Measurements from ENCODE around the gene TUSC2.

Gene TUSC2

DNA sequence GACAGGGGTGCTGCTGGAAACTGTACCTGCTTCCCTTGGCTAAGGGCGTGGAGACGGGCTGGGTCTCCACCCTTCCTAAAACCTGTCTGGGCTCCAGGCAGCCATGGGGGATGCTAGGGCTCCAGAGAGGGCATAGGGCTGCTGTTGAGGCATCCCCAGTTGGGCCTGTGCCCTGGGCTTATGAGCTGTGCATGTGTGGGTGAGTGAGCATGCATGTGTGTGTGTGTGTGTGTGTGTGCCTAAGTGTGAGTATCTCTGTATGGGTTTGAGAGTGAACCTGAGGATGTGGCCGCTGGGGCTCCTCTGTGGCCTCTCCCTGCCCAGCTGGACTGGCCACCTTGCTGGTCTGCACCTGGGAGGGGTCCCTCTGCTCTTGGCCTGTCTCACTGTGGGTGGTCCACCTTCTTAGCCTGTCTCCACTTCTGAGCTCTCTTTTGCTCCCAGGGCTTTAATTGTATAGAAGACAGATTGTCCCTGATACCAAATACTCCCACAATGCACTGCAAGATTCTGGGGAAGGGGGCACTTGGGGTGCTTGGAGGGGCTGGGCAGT, 43.2 kb upstream of the TUSC2 start:
- no peak overlapping the region for H3K4me3 ChIP-seq (ENCODE audit: low read depth, low read length)
- TF ChIP-seq MYC (IDR thresholded peaks at IDR 0.05; ENCODE audit: low read depth, low read length) = no peak
- no peak for TF ChIP-seq POLR2A (IDR thresholded peaks at IDR 0.05; ENCODE audit: extremely low read depth, insufficient read length)
- TF ChIP-seq, protein P1, sequence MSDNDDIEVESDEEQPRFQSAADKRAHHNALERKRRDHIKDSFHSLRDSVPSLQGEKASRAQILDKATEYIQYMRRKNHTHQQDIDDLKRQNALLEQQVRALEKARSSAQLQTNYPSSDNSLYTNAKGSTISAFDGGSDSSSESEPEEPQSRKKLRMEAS (IDR thresholded peaks at IDR 0.05; ENCODE audit: low read depth, low read length) = no peak
- TF ChIP-seq, protein P2, sequence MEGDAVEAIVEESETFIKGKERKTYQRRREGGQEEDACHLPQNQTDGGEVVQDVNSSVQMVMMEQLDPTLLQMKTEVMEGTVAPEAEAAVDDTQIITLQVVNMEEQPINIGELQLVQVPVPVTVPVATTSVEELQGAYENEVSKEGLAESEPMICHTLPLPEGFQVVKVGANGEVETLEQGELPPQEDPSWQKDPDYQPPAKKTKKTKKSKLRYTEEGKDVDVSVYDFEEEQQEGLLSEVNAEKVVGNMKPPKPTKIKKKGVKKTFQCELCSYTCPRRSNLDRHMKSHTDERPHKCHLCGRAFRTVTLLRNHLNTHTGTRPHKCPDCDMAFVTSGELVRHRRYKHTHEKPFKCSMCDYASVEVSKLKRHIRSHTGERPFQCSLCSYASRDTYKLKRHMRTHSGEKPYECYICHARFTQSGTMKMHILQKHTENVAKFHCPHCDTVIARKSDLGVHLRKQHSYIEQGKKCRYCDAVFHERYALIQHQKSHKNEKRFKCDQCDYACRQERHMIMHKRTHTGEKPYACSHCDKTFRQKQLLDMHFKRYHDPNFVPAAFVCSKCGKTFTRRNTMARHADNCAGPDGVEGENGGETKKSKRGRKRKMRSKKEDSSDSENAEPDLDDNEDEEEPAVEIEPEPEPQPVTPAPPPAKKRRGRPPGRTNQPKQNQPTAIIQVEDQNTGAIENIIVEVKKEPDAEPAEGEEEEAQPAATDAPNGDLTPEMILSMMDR (IDR thresholded peaks at IDR 0.05; ENCODE audit: low read depth, low read length) = no peak
- DNase-seq (ENCODE audit: low read depth) = no peak

DNA sequence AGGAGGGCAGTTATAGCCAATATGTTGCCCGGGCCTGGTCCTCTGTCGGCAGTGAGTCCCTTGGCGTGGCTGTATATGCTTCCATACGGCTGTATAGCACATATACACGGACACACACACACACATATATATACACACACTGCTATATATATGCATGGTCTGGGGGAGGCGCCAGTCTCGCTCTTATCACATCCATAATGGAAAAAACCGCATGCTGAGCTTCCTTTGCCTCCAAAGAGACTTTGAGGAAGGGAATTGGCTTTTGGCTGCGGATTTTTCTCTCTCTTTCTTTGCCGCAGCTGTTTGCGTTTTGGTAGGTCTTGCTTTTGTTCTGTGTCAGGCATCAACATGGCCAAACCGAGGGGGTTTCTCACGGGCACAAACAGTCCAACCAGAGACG, 42.6 kb upstream of the TUSC2 start:
- TF ChIP-seq, protein P2 (IDR thresholded peaks at IDR 0.05; ENCODE audit: low read depth, low read length) = no peak
- TF ChIP-seq POLR2A (IDR thresholded peaks at IDR 0.05; ENCODE audit: extremely low read depth, insufficient read length) (no peak), MYC (IDR thresholded peaks at IDR 0.05; ENCODE audit: low read depth, low read length) (no peak)
- TF ChIP-seq, protein P1 (IDR thresholded peaks at IDR 0.05; ENCODE audit: low read depth, low read length) = no peak
- DNase-seq (ENCODE audit: low read depth) = peak; percentile 54
- H3K4me3 ChIP-seq (ENCODE audit: low read depth, low read length) = no peak overlapping the region

DNA sequence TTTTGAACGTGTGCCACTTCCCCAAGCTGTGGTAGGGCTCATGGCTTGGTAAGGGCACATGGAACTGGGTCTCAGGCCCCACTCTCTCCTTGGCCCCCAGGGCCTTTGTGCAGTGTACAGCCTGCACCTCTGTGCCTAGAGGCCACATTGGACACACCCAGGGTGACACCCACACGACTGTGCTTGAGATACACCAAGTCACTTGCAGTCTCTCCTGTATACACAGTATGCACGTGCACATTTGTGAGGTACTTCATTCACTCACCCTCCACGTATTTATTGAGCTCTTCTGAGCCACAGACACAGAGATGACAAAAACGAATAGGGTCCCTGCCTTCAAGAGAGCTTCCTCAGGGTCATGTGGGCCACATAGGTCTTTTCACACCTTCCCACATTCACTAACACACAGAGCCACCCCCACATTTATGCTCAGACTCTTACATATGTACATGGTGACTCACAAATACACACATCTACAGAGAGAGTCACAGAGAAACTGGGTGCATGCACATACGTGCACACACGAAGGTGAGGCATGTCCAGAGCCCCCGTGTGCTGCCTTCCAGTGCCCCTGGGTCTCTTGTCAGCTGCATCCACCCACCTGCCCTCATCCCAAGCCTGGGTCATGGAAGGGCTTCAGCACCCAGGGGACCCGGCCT, 41.1 kb upstream of the TUSC2 start:
- TF ChIP-seq, protein P1 (IDR thresholded peaks at IDR 0.05; ENCODE audit: low read depth, low read length) = no peak
- TF ChIP-seq MYC (IDR thresholded peaks at IDR 0.05; ENCODE audit: low read depth, low read length) = no peak
- TF ChIP-seq, protein P2 (IDR thresholded peaks at IDR 0.05; ENCODE audit: low read depth, low read length) = no peak
- TF ChIP-seq POLR2A (IDR thresholded peaks at IDR 0.05; ENCODE audit: extremely low read depth, insufficient read length) = no peak
- no peak for DNase-seq (ENCODE audit: low read depth)
- H3K4me3 ChIP-seq (ENCODE audit: low read depth, low read length) = no peak overlapping the region

DNA sequence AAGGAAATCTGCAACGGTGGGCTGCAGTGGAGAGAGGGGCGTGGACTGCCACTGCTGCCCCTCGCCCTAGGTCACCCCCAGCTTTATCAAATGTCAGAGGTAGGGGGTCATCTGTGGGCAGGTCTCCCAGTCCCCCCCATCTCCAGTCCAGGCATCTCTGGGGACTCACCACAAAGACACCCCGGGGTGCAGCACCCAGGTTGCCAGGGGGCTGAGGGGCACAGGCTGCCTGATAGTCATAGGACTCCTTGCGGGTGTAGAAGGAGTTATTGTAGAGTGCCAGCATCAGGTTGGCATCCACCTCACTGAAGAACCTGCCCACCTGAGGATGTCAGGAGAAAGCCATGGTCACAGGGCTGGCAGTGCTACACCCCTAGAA, 37.8 kb upstream of the TUSC2 start:
- no peak for DNase-seq (ENCODE audit: low read depth)
- TF ChIP-seq POLR2A (IDR thresholded peaks at IDR 0.05; ENCODE audit: extremely low read depth, insufficient read length) = no peak
- no peak overlapping the region for H3K4me3 ChIP-seq (ENCODE audit: low read depth, low read length)

DNA sequence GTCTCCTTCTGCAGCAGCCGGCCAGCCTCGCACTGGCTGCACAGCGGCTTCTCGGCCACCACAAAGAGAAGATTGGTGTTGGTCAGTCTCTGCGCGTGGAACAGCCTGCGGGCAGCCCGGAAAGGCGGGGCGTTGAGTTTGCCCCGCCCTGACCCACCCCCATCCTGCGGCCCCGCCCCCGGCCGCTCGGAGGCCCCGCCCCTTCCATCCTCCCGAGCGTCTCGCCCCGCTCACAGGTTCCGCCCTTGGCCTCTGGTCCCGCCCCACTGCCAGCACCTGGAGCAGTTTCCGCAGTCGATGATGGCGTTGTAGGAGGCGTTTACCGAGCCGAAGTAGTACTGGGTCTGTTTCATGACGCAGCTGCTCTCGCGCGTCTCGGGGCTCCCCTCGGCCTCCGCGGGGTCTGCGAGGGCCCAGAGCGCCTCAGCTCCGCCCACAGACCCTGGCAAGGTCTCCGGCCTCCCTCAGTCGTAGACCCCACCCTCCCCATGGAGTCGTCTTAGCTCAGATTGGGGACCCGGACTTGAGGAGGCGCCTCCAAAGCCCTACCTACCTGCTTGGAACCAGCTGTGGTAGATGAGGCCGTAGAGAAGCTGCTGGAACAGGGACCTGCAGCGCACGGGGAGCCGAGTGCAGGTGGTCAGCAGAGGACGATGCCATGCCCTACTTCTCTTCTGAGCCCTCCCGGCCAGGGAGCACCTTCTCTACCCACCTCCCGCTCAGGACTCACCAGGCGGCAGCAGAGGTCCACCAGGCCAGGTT, 37.2 kb upstream of the TUSC2 start:
- TF ChIP-seq, protein P2 (IDR thresholded peaks at IDR 0.05; ENCODE audit: low read depth, low read length) = no peak
- TF ChIP-seq, protein P1 (IDR thresholded peaks at IDR 0.05; ENCODE audit: low read depth, low read length) = no peak
- TF ChIP-seq POLR2A (IDR thresholded peaks at IDR 0.05; ENCODE audit: extremely low read depth, insufficient read length) = no peak
- TF ChIP-seq MYC (IDR thresholded peaks at IDR 0.05; ENCODE audit: low read depth, low read length) = no peak
- no peak overlapping the region for H3K4me3 ChIP-seq (ENCODE audit: low read depth, low read length)
- DNase-seq (ENCODE audit: low read depth) = no peak

DNA sequence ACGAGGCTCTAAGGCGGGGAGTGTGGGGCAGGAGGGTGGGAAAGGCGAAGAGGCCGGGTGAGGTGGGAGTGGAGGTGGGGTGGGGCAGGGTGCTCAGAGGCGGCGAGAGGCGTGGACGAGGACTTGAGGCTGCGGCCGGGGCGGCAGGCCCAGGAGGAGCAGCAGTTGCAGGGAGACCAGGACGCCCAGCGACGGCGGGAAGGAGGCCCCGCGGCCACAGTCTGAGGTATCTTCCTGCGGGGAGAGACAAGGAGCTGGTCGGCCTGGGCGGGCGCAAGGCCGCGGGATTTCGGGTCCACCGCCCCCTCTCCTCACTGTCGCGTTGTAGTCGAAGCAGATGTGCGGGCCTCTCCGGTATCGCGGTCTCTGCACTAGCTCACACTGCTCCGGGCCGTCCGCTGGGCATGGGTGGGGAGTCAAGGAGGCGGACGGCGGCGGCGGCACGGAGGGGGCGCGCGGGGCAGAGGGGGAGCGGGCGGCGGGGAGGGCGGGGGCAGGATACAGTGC, 36.6 kb upstream of the TUSC2 start:
- TF ChIP-seq, protein P1 (IDR thresholded peaks at IDR 0.05; ENCODE audit: low read depth, low read length) = no peak
- TF ChIP-seq, protein P2 (IDR thresholded peaks at IDR 0.05; ENCODE audit: low read depth, low read length) = no peak
- no peak for TF ChIP-seq MYC (IDR thresholded peaks at IDR 0.05; ENCODE audit: low read depth, low read length)
- TF ChIP-seq POLR2A (IDR thresholded peaks at IDR 0.05; ENCODE audit: extremely low read depth, insufficient read length) = no peak
- no peak for DNase-seq (ENCODE audit: low read depth)
- H3K4me3 ChIP-seq (ENCODE audit: low read depth, low read length) = no peak overlapping the region

All from NB4 (cell line).